NCI-H2107 (cell line): ENCODE measurements around the gene ZBTB2.
"Not testable (repeated sequence)": the region's sequence is repeated elsewhere in the genome, so short reads cannot be mapped to it uniquely, and the experiment has no call there.

Source experiments
- DNase-seq: peaks from one replicate; lab custom pipeline; 2025; lab: John Stamatoyannopoulos, UW

ZBTB2 gene

DNA sequence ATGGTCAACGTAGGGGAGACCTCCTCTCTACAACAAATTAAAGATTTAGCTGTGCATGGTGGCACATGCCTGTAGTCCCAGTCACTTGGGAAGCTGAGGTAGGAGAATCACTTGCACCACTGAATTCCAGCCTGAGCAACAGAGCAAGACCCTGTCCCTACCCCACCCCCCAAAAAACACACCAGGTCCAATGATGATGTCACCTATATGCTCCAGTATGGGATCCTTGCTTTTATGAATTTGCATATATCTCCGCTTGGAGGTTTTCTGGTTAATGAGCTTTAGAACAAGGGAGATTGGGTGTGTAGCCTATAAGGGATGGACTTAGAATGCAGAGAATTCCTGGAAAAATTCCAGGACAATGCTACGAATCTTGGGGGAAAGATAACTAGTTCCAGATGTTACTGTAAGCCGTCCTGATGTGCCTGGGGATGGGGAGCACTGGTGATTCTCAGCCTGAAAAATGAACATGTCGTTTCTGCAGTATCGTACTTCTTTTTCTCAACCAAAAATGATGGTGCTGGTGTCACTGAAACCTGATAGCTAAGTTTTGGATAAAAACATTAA lies 61.1 kb downstream of the ZBTB2 start:
- DNase-seq = no peak

DNA sequence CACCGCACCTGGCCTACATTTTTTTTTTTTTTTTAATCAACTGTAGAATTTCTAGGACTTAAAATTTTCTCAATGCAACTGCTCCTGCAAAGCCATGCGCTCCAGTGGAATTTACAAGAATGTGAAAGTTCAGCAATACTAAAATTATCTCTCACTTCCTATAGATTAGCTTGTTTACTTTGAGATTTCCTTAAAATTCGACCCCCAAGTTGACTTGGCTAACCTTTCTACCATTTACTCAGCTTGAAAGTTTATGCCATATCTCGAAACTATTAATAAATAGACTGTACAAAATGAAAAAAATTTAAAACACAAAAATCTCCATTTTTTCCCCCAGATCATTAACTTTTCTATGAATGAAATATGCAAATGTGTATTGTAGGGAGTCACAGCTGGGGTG lies 64.3 kb downstream of the ZBTB2 start:
- no peak for DNase-seq

DNA sequence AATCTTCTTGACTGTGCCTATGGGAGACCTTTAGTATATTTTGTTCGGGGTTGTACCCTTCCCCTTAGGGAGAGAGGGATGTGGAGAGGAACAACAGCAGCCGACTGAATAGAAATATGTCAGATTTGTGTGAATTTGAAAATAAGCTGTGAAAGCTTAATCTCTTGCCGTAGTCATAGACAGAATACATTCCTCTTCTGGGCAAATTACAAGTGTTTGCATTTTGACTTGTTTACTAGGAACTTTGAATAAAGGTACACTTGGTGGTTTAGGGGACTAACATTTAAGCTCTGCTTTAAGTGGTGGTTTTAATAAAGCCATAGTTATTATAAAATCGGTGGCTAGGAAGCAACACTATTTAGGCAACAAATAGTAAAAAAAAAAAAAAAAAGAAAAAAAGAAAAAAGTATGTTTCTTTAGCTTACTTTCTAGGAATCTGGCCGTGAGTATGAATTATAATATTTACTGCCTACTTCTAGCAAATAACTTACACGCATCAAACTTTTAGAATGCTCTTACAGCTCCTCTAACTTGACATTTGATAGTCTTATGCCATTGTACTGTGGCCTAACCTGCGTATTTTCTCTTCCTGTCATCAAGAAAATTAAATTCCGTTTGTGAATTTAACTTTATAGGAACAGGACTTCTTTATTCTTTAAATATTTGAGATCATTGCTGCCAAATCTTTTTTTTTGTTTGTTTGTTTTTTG lies 65.1 kb downstream of the ZBTB2 start:
- no peak for DNase-seq

DNA sequence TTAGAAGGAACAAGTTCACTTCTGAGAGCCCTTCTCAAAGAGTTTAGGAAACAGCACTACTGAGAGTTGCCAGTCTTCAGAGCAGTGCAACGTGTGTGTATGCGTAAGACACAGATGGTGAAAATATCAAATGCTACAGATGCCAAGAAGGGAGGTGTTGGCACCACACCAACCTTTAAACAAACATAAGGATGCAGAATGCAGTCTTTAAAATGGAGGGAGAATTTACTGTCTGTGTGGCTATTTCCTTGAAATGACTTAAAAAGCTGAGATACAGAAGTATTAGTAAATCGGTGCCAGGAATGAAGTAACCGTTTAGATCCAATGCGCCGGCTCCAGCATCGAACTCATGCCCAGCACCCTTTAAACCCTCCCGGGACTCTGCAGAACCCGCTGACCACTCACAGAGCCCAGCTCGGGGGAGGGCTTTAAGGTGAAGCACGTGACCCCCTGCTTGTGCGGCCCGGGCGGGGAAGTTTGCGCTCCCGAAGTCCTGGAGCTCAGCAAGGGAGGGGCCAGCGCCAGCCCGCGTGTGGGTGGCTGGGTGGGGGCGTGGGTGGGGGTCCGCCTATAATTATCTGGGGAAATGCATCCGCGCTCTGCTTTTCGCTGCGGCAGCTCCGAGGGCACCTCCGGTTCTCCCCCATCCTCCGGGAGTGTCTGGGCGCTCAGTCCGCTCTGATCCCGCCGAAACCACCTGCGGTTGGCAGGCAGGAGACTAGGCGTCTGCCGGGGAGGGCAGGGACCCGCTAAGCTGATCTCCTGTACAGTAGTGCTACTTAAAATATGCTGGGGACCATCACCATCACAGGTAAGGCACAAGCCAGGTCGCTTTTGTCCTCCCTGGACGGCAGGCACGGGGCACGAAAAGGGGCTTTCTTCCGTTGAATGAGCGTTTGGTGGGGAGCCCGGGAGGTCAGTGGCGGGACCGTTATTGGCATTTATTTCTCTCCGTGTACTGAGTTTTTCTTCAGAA lies 66.0 kb downstream of the ZBTB2 start:
- DNase-seq = no peak

DNA sequence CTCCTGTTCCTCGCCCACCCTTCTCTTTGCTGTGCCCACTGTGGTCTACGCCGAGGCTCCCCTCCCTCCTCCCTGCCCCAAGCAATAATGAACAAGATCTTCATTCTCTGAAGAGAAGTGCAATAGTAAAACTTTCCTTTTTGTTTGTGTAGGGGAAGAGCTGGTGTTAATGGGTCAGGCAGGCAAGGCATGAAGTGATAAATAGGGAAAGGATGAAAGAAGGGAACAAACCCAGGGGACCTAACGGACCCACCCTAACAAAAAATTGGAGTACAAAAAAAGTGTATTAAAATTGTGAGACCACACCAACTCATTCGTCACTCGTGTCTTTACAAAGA lies 66.9 kb downstream of the ZBTB2 start:
- DNase-seq = no peak

DNA sequence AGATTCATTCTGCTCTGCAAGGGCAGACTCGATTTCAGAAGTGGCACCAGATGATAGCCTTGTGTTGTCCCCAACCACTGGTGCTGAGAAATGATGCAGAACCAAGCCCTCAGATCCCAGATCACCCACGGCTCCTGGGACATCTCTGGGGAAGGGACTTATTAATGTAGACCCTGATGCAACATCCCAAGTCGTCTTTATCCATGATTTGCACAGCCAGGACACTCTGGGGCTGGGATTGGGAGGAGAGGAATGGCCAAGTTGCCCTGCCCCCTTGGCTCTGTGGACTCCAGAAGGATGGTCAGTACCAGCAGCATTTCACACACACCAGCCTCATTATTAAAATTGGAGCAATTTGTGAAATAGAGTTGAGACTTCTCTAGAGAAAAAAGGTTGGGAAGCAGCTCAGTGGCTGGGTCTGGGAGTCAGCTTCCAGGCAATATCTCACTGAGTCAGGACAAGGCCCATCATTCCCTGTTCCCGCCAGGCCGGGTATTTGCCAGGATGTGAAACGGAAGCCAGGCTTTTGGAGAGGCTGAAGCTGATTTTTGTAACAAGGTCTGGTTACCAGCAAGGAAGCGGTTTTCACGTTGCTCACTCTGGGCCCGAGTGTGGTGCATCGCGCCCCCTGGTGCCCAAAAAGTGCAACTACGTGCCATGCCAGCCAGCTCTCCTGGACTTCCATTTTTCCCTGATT lies 67.4 kb downstream of the ZBTB2 start:
- DNase-seq = peak; percentile 70

DNA sequence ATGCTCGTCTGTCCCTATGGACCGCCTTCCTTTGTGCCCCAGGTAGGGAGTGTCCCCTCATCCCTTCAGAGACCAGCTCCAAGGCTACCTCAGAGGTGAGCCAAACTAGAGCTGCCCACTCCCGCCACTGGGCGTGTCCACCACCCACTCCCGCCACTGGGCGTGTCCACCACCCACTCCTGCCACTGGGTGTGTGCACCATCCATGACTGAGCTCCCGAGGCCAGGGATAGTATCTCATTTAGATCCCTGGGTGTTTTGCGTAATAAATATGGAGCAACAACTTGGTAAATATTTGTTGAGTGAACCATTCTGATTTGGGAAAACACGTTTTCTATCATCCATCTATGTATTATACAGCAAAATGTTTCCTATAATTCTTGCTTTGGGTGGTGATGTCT lies 68.8 kb downstream of the ZBTB2 start:
- no peak for DNase-seq

DNA sequence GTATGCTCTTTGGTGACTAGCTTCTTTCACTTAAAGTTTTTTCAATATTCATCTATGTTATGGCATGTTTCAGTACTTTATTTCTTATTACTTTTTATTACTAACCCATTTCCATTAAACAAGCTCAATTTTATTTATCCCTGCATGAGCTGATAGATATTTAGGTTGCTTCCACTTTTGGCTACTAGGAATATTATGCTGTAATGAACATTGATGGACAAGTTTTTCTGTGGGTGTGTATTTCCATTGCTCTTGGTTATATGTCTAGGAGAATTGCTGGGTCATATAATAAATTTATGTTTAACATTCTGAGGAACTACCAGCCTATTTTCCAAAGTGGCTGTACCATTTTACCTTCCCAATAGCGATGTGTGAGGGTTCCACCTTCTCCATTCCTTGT lies 69.9 kb downstream of the ZBTB2 start:
- DNase-seq = no peak

DNA sequence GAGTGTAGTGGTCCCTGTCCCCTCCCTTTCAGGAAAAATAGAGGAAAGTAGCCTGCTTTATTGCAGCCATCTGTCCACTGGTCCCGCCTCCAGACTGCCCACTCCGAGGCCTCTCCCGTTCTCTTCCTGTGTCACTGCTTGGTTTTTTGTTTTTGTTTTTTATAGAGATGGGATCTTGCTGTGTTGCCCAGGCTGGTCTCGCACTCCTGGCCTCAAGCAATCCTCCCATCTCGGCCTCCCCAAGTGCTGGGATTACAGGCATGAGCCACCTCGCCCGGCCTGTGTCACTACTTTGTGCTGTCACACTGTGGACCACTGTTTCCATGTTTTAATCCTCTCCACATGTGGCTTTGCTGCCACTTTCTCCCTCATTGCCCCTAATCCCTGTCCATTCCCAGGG lies 71.2 kb downstream of the ZBTB2 start:
- no peak for DNase-seq

DNA sequence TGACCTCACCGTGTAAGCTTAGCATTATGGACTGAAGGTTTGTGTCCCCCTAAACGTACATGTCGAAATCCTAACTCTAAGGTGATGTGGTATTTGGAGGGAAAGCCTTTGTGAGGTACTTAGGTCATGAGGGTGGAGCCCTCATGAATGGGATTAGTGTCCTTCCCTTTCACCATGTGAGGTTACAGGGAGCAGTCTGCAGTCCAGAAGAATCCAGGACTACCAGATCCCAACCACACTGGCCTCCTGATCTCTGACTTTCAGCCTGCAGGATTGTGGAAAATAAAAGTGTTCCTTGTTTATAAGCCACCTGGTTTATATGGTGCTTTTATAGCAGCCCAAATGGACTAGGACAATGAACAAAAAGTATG lies 73.4 kb downstream of the ZBTB2 start:
- DNase-seq = no peak

DNA sequence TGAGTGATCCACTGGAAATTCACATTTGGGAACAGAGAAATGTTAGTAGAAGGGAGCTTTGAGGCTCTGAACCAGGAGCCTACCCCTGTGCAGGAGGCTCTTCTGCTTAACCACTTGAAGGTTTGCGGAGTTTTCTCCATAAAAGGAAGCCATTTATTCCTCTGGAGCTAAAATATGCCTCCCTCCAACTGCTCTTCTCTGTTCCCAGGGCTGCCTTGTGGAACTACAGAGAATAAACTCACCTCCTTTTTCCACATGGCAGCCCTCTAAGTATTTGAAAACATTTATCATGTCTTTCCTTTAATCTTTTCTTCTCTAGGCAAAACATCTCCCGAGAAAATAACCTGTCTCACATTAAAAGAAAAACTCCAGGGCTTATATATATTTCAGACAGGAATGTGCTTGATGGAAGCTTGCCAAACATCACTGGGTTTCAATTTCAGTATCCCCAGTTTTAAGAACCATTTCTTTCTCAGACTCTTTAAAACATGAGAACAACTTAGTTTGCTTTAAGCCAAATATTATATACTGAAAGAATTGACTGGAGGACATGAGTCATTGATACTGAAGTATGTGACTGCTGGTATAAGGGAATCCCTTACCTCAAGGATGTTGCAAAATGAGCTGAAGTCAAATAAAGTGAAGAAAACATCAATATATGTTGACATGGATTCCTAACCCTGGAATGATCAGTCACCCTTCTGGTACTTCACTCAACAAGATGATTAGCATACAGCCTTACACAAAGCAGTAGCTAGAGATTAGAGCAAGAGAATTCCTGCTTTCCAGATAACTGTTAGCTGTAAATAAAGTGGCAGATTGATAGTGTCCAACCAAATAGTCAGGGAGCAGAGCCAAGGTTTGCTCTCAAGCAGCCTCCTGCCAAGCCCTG lies 74.0 kb downstream of the ZBTB2 start:
- no peak for DNase-seq

DNA sequence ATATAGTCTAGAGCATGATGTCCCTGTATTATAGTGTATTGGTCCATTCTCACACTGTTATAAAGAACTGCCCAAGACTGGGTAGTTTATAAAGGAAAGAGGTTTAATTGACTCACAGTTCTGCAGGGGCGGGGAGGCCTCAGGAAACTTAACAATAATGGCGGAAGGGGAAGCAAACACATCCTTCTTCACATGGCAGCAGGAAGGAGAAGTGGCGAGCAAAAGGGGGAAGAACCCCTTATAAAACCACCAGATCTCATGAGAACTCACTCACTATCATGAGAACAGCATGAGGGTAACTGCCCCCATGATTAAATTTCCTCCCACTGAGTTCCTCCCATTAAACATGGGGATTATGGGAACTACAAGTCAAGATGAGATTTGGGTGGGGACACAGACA lies 75.7 kb downstream of the ZBTB2 start:
- not testable (repeated sequence) for DNase-seq
